Gastroesophageal sphincter (tissue), 4 donors: ENCODE data around the gene RARRES1. TPM values are rescaled to one million over a fixed set of nuclear protein-coding genes. Genes with fewer than 3 reads are reported as not detected.

Experiments used
- ATAC-seq: fragments of 150-250 bp; one replicate; pipeline ENCODE4 v1.9.1; 2016; ENCODE audit warnings: mild to moderate bottlenecking, moderate library complexity
- H3K27ac ChIP-seq, 4 donors: fragments of 200-600 bp; sonication (generic) in 3 of 4; 1 replicate in 3 of 4; 2 replicates in 1 of 4; pipeline ENCODE4 v1.5.1; 2016 to 2019
- H3K27me3 ChIP-seq: fragments of 200-600 bp; sonication (generic); one replicate; pipeline ENCODE4 v1.5.1; 2019
- H3K36me3 ChIP-seq, 2 donors: fragments of 200-600 bp; sonication (generic); one replicate each; pipeline ENCODE4 v1.5.1; 2019; ENCODE audit warnings: control low read depth in 1 of 2
- H3K4me1 ChIP-seq, 3 donors: fragments of 200-600 bp; sonication (generic); 1 replicate in 2 of 3; 2 replicates in 1 of 3; pipeline ENCODE4 v1.5.1; 2016 to 2019; ENCODE audit warnings: control low read depth in 2 of 3
- H3K4me3 ChIP-seq, 2 donors: fragments of 200-600 bp; sonication (generic); one replicate each; pipeline ENCODE4 v1.5.1; 2019; ENCODE audit warnings: mild to moderate bottlenecking in 1 of 2, moderate library complexity in 1 of 2
- H3K9me3 ChIP-seq, 3 donors: fragments of 200-600 bp; sonication (generic); one replicate each; pipeline ENCODE4 v1.5.1; 2017 to 2019; ENCODE audit warnings: control low read depth in 2 of 3
- EP300 ChIP-seq: sonication (generic); formaldehyde crosslinking; IDR thresholded peaks from one replicate; pipeline ENCODE4 v1.6.1; 2017; ENCODE audit warnings: antibody characterized with exemption, mild to moderate bottlenecking
- POLR2A ChIP-seq, 2 donors: fragments of 450-650 bp; IDR thresholded peaks; one replicate each; pipeline ENCODE4 v1.6.1; 2017; ENCODE audit warnings: antibody characterized with exemption in 2 of 2, mild to moderate bottlenecking in 2 of 2, moderate library complexity in 1 of 2
- POLR2AphosphoS5 ChIP-seq: sonication (generic); formaldehyde crosslinking; IDR thresholded peaks from one replicate; pipeline ENCODE4 v1.6.1; 2017; ENCODE audit warnings: antibody characterized with exemption
- WGBS, 2 donors: methylation state at CpG; one replicate each; pipeline ENCODE4 v1.1.5; 2018; ENCODE audit warnings: low coverage in 1 of 2; 5-methylcytosine and 5-hydroxymethylcytosine counted together
- total RNA-seq, 4 donors: library from RNA; depleted of rRNA; stranded (reverse); fragments of >200 nt; gene quantifications; one replicate each; pipeline ENCODE4 v1.1.0, GENCODE V29; 2016
- TF ChIP-seq, protein P1 (sequence below), 4 experiments: fragments of 200-600 bp in 2 of 4; fragments of 450-650 bp in 2 of 4; sonication (generic) in 1 of 4; IDR thresholded peaks; one replicate each; pipeline ENCODE4 v1.5.1; 2017 to 2019; ENCODE audit warnings: antibody characterized with exemption in 4 of 4, mild to moderate bottlenecking in 2 of 4, moderate library complexity in 2 of 4

The RARRES1 gene
- total RNA-seq, 4 donors from 2014 or later: 4.8 to 110 (median 42.7) TPM

DNA sequence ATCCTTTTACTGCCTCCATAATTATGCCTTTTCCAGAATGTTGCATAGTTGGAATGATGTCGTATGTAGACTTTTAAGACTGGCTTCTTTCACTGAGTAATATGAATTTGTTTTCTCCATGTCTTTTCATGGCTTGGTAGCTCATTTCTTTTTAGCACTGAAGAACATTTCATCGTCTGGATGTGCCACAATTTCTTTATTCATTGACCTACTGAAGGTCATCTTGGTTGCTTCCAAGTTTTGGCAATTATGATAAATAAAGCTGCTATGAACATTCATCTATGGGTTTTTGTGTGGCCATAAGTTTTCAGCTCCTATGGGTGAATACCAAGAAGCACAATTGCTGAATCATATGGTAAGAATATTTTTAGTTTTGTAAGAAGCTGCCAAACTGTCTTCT lies 23.2 kb upstream of the RARRES1 start:
- Histone ChIP-seq H3K36me3 (peaks cover 0 to 2% of the 10 kb centered on the region in 2 donors), H3K4me1 (peaks cover 0 to 10% (median 4%) of the 10 kb centered on the region in 3 donors), H3K27me3 (no peaks in the 10 kb centered on the region), H3K9me3 (no peaks in the 10 kb centered on the region), H3K27ac (no peak overlapping the region), H3K4me3 (no peak overlapping the region)
- no peak for ATAC-seq
- WGBS, 2 donors: 52 to 58% methylated on average over 2 of the region's 2 CpGs
- TF ChIP-seq, protein P1, sequence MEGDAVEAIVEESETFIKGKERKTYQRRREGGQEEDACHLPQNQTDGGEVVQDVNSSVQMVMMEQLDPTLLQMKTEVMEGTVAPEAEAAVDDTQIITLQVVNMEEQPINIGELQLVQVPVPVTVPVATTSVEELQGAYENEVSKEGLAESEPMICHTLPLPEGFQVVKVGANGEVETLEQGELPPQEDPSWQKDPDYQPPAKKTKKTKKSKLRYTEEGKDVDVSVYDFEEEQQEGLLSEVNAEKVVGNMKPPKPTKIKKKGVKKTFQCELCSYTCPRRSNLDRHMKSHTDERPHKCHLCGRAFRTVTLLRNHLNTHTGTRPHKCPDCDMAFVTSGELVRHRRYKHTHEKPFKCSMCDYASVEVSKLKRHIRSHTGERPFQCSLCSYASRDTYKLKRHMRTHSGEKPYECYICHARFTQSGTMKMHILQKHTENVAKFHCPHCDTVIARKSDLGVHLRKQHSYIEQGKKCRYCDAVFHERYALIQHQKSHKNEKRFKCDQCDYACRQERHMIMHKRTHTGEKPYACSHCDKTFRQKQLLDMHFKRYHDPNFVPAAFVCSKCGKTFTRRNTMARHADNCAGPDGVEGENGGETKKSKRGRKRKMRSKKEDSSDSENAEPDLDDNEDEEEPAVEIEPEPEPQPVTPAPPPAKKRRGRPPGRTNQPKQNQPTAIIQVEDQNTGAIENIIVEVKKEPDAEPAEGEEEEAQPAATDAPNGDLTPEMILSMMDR (IDR thresholded peaks at IDR 0.05): no peak
- no peak for TF ChIP-seq EP300
- TF ChIP-seq POLR2AphosphoS5: no peak
- no peak for TF ChIP-seq POLR2A (IDR thresholded peaks at IDR 0.05)

DNA sequence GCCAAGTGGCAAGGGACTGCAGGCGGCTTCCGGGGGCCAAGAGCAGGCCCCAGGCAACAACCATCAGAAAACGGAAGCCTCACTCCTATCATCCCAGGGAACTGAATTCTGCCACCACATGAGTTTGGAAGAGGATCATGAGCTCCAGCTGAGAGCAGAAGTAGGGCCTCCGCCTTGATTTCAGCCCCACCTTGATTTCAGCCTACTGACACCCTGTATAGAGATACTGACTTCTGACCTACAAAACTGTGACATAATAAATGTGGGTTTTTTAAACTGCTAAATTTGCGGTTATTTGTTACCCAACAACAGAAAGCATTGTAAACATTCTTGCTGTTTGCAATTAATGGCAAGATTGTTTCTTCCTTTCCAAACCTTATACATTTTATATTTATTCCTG lies 21.6 kb upstream of the RARRES1 start:
- ATAC-seq: no peak
- Histone ChIP-seq H3K27me3 (no peaks in the 10 kb centered on the region), H3K27ac (no peak overlapping the region), H3K36me3 (peaks cover 0 to 17% of the 10 kb centered on the region in 2 donors), H3K4me1 (peaks cover 0 to 11% (median 4%) of the 10 kb centered on the region in 3 donors), H3K4me3 (no peak overlapping the region), H3K9me3 (no peaks in the 10 kb centered on the region)
- TF ChIP-seq, protein P1 (IDR thresholded peaks at IDR 0.05): no peak
- TF ChIP-seq EP300: no peak
- TF ChIP-seq POLR2AphosphoS5: no peak
- no peak for TF ChIP-seq POLR2A (IDR thresholded peaks at IDR 0.05)
- whole genome bisulfite sequencing, 2 donors: 96 to 100% methylated on average over 3 to 5 of the region's 5 CpGs

DNA sequence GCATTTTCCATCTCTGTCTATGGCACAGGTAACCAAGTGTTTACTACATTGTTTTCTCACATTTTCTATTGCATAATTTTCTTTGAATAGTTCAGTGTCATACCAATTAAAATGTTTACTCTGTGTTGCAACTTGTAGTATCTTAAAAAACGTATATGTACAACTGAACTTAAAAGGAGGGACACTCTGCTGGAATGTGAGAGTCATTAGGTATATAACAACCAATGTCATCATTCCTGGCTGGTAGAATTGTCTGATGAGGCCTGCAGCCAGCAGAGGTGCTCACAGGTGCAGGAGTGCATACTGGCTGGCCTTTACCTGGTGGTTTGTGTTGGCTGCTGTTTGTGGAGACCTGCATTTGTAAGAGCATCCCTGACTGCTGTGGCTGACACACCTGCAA lies 19.1 kb upstream of the RARRES1 start:
- Histone ChIP-seq H3K4me1 (peaks cover 0 to 31% (median 11%) of the 10 kb centered on the region in 3 donors), H3K4me3 (no peak overlapping the region), H3K36me3 (peaks cover 0 to 43% of the 10 kb centered on the region in 2 donors), H3K27ac (no peak overlapping the region), H3K27me3 (no peaks in the 10 kb centered on the region), H3K9me3 (no peaks in the 10 kb centered on the region)
- ATAC-seq: no peak
- 50 to 58% methylated on average over 1 of the region's 1 CpG for WGBS, 2 donors
- TF ChIP-seq, protein P1 (IDR thresholded peaks at IDR 0.05): no peak
- no peak for TF ChIP-seq POLR2A (IDR thresholded peaks at IDR 0.05)
- no peak for TF ChIP-seq POLR2AphosphoS5
- no peak for TF ChIP-seq EP300

DNA sequence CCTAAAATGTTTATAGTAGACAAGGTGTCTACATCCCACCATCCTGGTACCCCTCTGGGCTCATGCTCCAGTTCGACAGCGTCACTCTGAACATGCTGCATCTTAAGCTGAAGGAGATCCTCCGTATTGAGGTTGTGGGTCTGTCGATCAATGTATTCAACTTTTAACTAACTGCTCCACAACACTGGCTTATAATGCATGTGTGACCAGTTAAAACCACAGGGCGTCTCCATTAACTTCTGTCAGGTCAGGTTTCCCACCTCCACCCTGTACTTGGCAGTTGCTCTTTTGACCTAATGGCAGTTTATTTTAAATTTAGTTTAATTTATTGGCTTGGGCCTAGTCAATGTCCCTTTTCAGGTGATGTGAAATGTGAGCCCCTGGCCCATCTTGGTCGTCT lies 17.8 kb upstream of the RARRES1 start:
- no peak overlapping the region for H3K4me3 ChIP-seq
- 83 to 89% methylated on average over 5 of the region's 6 CpGs for WGBS, 2 donors
- H3K36me3 ChIP-seq: peaks cover 0 to 56% of the 10 kb centered on the region in 2 donors
- H3K27me3 ChIP-seq: no peaks in the 10 kb centered on the region
- H3K4me1 ChIP-seq: peaks cover 0 to 23% (median 7%) of the 10 kb centered on the region in 3 donors
- no peak overlapping the region for H3K27ac ChIP-seq
- no peak for TF ChIP-seq POLR2AphosphoS5
- TF ChIP-seq EP300: no peak
- TF ChIP-seq, protein P1 (IDR thresholded peaks at IDR 0.05): no peak
- TF ChIP-seq POLR2A (IDR thresholded peaks at IDR 0.05): no peak
- H3K9me3 ChIP-seq: no peaks in the 10 kb centered on the region
- no peak for ATAC-seq

DNA sequence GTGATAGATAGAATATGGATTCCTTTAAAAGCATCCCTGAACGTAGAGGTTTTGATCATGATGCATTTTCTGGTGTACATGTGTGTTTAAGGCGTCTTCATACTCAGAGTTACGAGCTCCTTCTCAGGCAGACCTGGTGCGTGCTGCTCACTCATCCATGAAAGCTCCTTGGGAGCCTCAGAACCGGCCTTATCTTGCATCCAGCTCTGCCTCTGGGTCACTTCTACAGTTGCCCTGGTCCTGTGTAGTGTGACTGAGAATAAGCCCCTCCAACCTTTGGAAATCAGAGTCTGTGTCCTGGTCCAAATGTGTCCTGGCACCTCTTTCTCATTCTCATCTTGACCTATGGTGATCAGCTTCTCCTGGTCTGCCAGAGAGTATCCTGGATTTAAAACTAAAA lies 17.3 kb upstream of the RARRES1 start:
- no peak overlapping the region for H3K27ac ChIP-seq
- H3K9me3 ChIP-seq: no peaks in the 10 kb centered on the region
- H3K36me3 ChIP-seq: peaks cover 0 to 61% of the 10 kb centered on the region in 2 donors
- no peak for ATAC-seq
- TF ChIP-seq EP300 (no peak), POLR2AphosphoS5 (no peak), POLR2A (IDR thresholded peaks at IDR 0.05) (no peak)
- TF ChIP-seq, protein P1 (IDR thresholded peaks at IDR 0.05): no peak
- 76 to 80% methylated on average over 4 of the region's 5 CpGs for WGBS, 2 donors
- no peak overlapping the region for H3K4me3 ChIP-seq
- no peaks in the 10 kb centered on the region for H3K27me3 ChIP-seq
- peaks cover 0 to 21% (median 7%) of the 10 kb centered on the region in 3 donors for H3K4me1 ChIP-seq
